NCI-H1436 (cell line): Measurements from ENCODE around the gene ZC3HAV1.
A peak's percentile ranks its signal among the peaks of the same experiment; 100 is the strongest.
"Not testable (repeated sequence)": the region's sequence is repeated elsewhere in the genome, so short reads cannot be mapped to it uniquely, and the experiment has no call there.

ENCODE experiments used
- DNase-seq: peaks from one replicate; lab custom pipeline; 2025; lab: John Stamatoyannopoulos, UW

Gene ZC3HAV1

GRCh38 chr7:139086454-139086853, 23.1 kb downstream of the ZC3HAV1 start:
- no peak for DNase-seq

DNA sequence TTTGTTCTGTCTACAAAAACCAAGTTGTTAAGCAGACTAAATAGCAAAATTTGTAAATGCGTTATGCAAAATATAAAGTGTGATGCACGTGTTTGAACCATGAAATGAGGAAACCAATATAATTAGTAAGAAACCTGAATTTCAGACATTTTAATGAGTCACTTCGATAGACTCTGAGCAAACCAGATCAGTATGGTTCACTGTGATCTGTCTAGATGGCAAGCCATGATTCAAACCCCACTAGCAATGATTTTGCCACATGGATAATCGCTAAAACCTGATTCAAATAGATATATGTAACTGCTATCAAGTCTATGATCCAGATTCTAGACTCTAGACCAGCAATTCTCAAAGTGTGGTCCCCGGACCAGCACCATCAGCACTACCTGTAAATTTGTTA, 24.8 kb downstream of the ZC3HAV1 start:
- no peak for DNase-seq

- DNase-seq, result no peak
These were observed 27.9 kb downstream of the ZC3HAV1 start for GRCh38 chr7:139081584-139081983.

- no peak for DNase-seq
These were observed 28.6 kb downstream of the ZC3HAV1 start for GRCh38 chr7:139080905-139081304.

DNA sequence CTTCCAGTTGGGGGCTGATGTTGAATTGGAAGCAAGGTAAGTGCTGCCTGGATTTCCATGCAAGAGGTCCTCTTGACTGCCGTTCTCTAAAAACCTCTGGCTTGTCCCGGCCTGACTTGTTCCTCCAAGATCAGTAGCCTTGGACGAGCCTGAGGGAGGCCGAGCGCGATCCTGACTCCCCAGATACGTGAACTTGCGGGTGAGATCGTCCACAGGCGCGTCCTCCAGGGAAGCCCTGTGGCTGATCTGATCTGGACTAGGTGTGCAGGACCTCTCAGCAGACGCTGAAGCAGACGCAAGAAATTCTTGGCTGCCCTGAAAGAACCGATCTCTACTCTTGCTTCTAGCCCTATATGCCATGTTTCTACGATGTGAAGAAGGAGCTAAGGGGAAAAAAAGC, 29.7 kb downstream of the ZC3HAV1 start:
- no peak for DNase-seq

DNA sequence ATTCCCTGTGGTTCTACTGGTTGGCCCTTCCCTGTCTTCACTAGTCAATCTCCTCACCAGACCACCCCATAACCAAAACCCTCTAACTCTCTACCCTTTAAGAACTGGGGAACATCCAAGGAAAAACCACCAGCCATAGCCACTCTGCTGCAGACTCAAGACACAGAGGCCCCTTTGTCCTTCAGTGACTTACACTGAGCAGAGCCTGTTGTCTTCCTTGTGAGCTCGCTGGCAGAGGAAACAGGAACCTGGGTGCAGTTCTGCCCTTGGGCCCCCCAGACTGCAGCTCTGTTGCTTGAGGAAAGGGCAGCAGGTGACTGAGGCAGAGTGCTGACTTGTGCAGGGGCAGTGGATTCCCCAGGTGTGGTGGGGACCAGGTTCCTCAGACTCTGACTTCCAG, 30.6 kb downstream of the ZC3HAV1 start:
- DNase-seq, result no peak

- DNase-seq, result no peak
These were observed 31.1 kb downstream of the ZC3HAV1 start for GRCh38 chr7:139078399-139078798.

DNA sequence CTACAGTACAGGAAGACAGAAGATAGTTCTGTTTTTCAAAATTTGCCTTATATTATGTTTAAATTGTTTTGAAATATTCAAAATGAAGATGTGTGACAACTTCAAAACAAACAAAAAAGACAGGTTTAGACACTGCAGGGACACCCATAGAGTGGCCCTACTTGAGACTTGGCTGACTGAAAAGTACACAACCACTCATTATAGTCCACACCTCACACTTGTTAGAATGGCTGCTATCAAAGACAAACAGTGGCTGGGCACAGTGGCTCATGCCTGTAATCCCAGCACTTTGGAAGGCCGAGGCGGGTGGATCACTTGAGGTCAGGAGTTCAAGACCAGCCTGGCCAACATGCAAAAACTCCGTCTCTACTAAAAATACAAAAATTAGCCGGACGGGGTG, 31.8 kb downstream of the ZC3HAV1 start:
- not testable (repeated sequence) for DNase-seq

DNA sequence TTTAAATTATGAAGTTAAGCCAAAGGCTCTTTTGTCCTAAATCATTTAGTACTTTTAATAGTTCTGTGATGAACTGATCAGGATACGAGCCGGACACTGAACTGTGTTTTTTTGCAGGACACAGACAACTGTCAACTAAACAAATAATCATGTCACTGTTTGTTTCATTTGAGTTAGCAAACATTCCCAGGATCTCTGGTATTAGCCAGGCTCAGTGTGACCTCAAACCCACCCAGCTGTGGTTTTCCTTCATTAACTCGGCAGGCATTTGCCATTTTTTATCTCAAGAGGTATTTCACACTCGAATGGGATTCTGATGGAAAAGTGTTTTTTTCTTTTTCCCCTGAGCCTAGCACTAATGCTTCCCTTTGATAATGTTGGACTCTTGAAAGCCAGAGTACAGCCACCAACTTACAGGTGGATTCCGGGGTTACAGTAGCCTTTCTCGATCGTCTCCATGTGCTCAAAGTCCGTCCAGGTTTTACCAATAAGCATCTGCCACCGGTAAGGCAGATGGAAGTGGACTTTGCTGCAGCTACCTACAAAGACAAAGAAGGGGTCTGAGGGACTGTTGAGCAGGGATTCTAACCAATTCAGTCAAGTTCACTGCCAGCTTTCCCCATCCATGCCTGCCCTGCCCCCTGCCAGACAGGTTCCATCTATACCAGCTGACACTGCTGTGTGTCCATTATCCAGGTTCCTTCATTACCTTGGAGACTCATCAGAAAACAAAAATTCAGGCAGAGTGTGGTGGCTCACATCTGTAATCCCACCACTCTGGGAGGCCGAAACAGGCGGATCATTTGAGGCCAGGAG, 33.4 kb downstream of the ZC3HAV1 start:
- no peak for DNase-seq

GRCh38 chr7:139075031-139075652, 34.4 kb downstream of the ZC3HAV1 start:
- DNase-seq, result peak; percentile 66

- DNase-seq, result no peak
These were observed 36.7 kb downstream of the ZC3HAV1 start for GRCh38 chr7:139072796-139073195.

GRCh38 chr7:139071680-139072079, 37.8 kb downstream of the ZC3HAV1 start:
- no peak for DNase-seq

GRCh38 chr7:139068544-139069399, 40.7 kb downstream of the ZC3HAV1 start:
- DNase-seq, result no peak

DNA sequence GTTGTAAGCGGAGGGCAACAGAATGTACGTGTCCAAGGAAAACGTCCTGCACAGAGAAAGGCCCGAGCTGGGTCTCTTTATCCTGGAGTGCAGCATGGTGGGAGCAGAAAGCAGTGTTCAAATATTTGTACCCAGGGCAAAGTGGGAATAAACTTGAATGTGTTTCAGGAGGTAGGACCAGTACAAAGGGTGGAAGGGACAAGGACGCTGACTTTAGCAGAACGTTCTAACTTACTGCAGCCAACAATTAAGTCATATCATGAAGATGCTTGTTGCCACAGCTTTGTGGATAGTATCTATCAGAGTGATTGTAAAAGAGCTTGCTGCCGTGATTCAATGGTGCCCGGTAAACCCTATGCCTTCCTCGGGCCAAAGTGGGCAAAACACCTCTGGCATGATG, 43.2 kb downstream of the ZC3HAV1 start:
- no peak for DNase-seq

GRCh38 chr7:139065323-139065722, 44.2 kb downstream of the ZC3HAV1 start:
- no peak for DNase-seq

DNA sequence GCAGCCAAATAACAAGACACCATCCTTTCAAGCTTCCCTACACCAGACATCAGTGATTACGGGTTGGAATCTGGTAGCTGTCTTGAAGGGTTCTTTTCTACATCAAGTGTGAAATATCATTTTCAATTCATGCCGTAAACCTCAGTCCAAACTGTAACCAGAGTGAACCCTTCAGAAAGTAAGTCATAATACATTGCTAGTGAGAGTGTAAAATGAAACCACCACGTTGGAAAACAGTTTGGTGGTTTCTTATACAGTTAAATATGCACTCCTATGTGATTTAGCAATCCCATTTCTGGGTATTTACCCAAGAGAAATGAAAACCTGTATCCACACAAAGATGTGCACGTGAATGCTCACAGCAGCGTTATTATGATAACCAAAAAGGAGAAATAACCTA, 48.1 kb downstream of the ZC3HAV1 start:
- no peak for DNase-seq

GRCh38 chr7:139060695-139061237, 48.8 kb downstream of the ZC3HAV1 start:
- no peak for DNase-seq

GRCh38 chr7:139059905-139060304, 49.6 kb downstream of the ZC3HAV1 start:
- no peak for DNase-seq

DNA sequence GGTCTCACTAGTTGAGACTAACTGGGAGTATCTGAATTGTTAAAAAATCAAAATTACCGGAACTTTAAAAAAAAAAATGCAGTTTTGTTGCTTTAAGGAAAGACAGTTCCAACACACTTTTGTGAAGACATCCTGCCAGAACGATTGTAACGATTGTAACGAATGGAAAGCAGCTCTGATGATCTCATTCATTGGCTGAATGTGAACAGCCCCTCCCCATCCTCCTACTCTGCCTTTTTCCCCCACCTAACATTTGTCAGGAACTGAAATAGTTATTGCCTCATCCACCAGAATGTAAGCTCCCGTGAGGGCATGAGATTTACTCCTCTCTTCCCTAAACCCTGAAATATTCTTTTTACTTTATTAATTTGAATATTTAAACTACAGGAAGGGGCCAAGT, 50.6 kb downstream of the ZC3HAV1 start:
- no peak for DNase-seq

- DNase-seq, result no peak
These were observed 53.8 kb downstream of the ZC3HAV1 start for GRCh38 chr7:139055674-139056073.

DNA sequence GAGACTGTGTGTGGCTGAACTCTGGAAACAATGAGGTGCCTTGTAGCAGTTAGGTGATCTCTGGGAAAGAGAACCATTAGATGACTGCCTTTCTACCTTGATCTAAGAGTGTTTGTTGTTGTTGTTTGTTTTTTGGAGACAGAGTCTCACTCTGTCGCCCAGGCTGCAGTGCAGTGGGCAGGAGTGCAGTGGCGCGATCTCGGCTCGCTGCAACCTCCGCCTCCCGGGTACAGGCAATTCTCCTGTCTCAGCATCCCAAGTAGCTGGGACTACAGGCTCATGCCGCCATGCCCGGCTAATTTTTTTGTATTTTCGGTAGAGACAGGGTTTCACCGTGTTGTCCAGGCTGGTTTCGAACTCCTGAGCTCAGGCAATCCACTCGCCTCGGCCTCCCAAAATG, 54.9 kb downstream of the ZC3HAV1 start:
- not testable (repeated sequence) for DNase-seq

- no peak for DNase-seq
These were observed 55.4 kb downstream of the ZC3HAV1 start for GRCh38 chr7:139054101-139054500.
